ENCODE measurements around the gene NFATC4. TPM values are rescaled to one million over a fixed set of nuclear protein-coding genes. Genes with fewer than 3 reads are reported as not detected.

The NFATC4 gene
- total RNA-seq, 1 donor from 2014 or later: 42.5 TPM

DNA sequence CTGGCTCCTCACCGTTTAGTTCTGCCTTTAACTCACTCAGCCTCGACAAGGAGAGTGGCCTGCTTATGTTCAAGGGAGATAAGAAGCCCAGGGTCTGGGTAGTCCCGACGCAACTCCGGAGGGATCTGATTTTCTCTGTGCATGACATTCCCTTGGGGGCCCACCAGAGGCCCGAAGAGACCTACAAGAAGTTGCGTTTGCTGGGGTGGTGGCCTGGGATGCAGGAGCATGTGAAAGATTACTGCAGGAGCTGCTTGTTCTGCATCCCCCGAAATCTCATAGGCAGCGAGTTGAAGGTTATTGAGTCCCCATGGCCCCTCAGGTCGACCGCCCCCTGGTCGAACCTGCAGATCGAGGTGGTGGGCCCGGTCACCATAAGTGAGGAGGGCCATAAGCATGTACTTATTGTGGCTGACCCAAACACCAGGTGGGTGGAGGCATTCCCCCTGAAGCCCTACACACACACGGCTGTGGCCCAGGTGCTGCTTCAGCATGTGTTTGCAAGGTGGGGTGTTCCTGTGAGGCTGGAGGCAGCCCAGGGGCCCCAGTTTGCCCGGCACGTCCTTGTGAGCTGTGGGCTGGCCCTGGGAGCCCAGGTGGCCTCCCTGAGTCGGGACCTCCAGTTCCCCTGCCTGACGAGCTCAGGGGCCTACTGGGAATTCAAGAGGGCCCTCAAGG, 48.4 kb downstream of the NFATC4 start:
- no peak overlapping the region for H3K27ac ChIP-seq
- intact Hi-C loops (cut with DNase I): no loop called here
- no peak for ATAC-seq
- H3K27me3 ChIP-seq: no peaks in the 10 kb centered on the region
- no peaks in the 10 kb centered on the region for H3K9me3 ChIP-seq
- no peak overlapping the region for H3K4me3 ChIP-seq
- peaks cover 6% of the 10 kb centered on the region for H3K36me3 ChIP-seq
- H3K4me1 ChIP-seq: peaks cover 7% of the 10 kb centered on the region
- no peak for TF ChIP-seq CTCF (IDR thresholded peaks at IDR 0.05)
- DNase-seq: no peak

GRCh38 chr14:24416932-24417619, 49.1 kb downstream of the NFATC4 start:
- peaks cover 6% of the 10 kb centered on the region for H3K36me3 ChIP-seq
- peaks cover 7% of the 10 kb centered on the region for H3K4me1 ChIP-seq
- intact Hi-C loops (cut with DNase I): no loop called here
- H3K9me3 ChIP-seq: no peaks in the 10 kb centered on the region
- H3K4me3 ChIP-seq: no peak overlapping the region
- H3K27ac ChIP-seq: no peak overlapping the region
- no peaks in the 10 kb centered on the region for H3K27me3 ChIP-seq
- TF ChIP-seq CTCF (IDR thresholded peaks at IDR 0.05): no peak
- ATAC-seq: no peak
- DNase-seq: no peak

GRCh38 chr14:24417832-24418491, 50.0 kb downstream of the NFATC4 start:
- no peak for DNase-seq
- H3K27ac ChIP-seq: no peak overlapping the region
- intact Hi-C loops (cut with DNase I): no loop called here

GRCh38 chr14:24418492-24418873, 50.5 kb downstream of the NFATC4 start:
- Histone ChIP-seq H3K27ac (no peak overlapping the region), H3K4me3 (no peak overlapping the region), H3K4me1 (peaks cover 7% of the 10 kb centered on the region), H3K36me3 (peaks cover 6% of the 10 kb centered on the region), H3K27me3 (no peaks in the 10 kb centered on the region), H3K9me3 (no peaks in the 10 kb centered on the region)
- DNase-seq (no peak), ATAC-seq (peak; percentile 35)
- no peak for TF ChIP-seq CTCF (IDR thresholded peaks at IDR 0.05)
- intact Hi-C loops (cut with DNase I): no loop called here

More at GRCh38 chr14:24417832-24418491, 50.0 kb downstream of the NFATC4 start:
- H3K4me3 ChIP-seq: no peak overlapping the region
- H3K9me3 ChIP-seq: no peaks in the 10 kb centered on the region
- peaks cover 7% of the 10 kb centered on the region for H3K4me1 ChIP-seq
- TF ChIP-seq CTCF (IDR thresholded peaks at IDR 0.05): no peak
- H3K27me3 ChIP-seq: no peaks in the 10 kb centered on the region
- H3K36me3 ChIP-seq: peaks cover 6% of the 10 kb centered on the region
- no peak for ATAC-seq

GRCh38 chr14:24422261-24422660, 54.3 kb downstream of the NFATC4 start:
- Histone ChIP-seq H3K4me1 (peaks cover 25% of the 10 kb centered on the region), H3K9me3 (no peaks in the 10 kb centered on the region), H3K36me3 (no peaks in the 10 kb centered on the region), H3K27ac (no peak overlapping the region), H3K27me3 (no peaks in the 10 kb centered on the region), H3K4me3 (no peak overlapping the region)
- DNase-seq (no peak), ATAC-seq (no peak)
- intact Hi-C loops (cut with DNase I): no loop called here
- no peak for TF ChIP-seq CTCF (IDR thresholded peaks at IDR 0.05)
